WTC11 (cell line): ENCODE data around the gene ZFR. TPM values are rescaled to one million over a fixed set of nuclear protein-coding genes. Genes with fewer than 3 reads are reported as not detected.

Source experiments
- ATAC-seq: fragments of 200-7000 bp; cut with Tn5 transposase; 2 replicates; pipeline ENCODE4 v1.10.0; 2021; ENCODE audit warnings: mild to moderate bottlenecking, moderate library complexity
- CTCF ChIA-PET: fragments of 300-600 bp; sonication (Branson Sonifier 250); formaldehyde crosslinking; loops from one replicate; lab custom pipeline; 2021; ENCODE audit warnings: antibody characterized with exemption; lab: Charles Lee
- POLR2A ChIA-PET: fragments of 350-600 bp; sonication (Branson Sonifier 250); formaldehyde crosslinking; loops from one replicate; lab custom pipeline; 2021; ENCODE audit warnings: antibody characterized with exemption; lab: Charles Lee
- DNase-seq: peaks from one replicate; pipeline ENCODE4 v3.0.0; 2021; ENCODE audit warnings: low spot score
- H3K27ac Mint-ChIP-seq: 2 replicates; pipeline ENCODE4 v1.8.0; 2021; ENCODE audit warnings: mixed read lengths
- H3K27me3 Mint-ChIP-seq: 2 replicates; pipeline ENCODE4 v1.8.0; 2021; ENCODE audit warnings: low read depth, mild to moderate bottlenecking, moderate library complexity, mixed read lengths
- H3K36me3 Mint-ChIP-seq: 2 replicates; pipeline ENCODE4 v1.8.0; 2021; ENCODE audit warnings: mixed read lengths
- H3K4me1 Mint-ChIP-seq: 2 replicates; pipeline ENCODE4 v1.8.0; 2022; ENCODE audit warnings: mixed read lengths
- H3K4me3 Mint-ChIP-seq: 2 replicates; pipeline ENCODE4 v1.8.0; 2021; ENCODE audit warnings: mild to moderate bottlenecking, moderate library complexity, mixed read lengths
- H3K9me3 Mint-ChIP-seq: 2 replicates; pipeline ENCODE4 v1.8.0; 2021; ENCODE audit warnings: mixed read lengths
- CREB1 ChIP-seq: sonication (generic); formaldehyde crosslinking; IDR thresholded peaks from 2 replicates; pipeline ENCODE4 v1.8.0; 2023; ENCODE audit warnings: mild to moderate bottlenecking, missing genetic modification reagents
- CREM ChIP-seq: sonication (generic); formaldehyde crosslinking; IDR thresholded peaks from 2 replicates; pipeline ENCODE4 v1.8.1; 2022; ENCODE audit warnings: mild to moderate bottlenecking, missing genetic modification reagents, moderate library complexity
- ESRRA ChIP-seq: sonication (generic); formaldehyde crosslinking; IDR thresholded peaks from 2 replicates; pipeline ENCODE4 v1.8.1; 2022; ENCODE audit warnings: mild to moderate bottlenecking, missing genetic modification reagents, borderline replicate concordance
- FOXP1 ChIP-seq: sonication (generic); formaldehyde crosslinking; IDR thresholded peaks from 2 replicates; pipeline ENCODE4 v1.8.0; 2022; ENCODE audit warnings: missing genetic modification reagents, mild to moderate bottlenecking, moderate library complexity, borderline replicate concordance
- KAT7 ChIP-seq: sonication (generic); formaldehyde crosslinking; IDR thresholded peaks from 2 replicates; pipeline ENCODE4 v1.8.1; 2023; ENCODE audit warnings: missing genetic modification reagents, mild to moderate bottlenecking, borderline replicate concordance
- NR1H2 ChIP-seq: sonication (generic); formaldehyde crosslinking; IDR thresholded peaks from 2 replicates; pipeline ENCODE4 v1.9.0; 2021; ENCODE audit warnings: mild to moderate bottlenecking, moderate library complexity, missing genetic modification reagents
- NR2C2 ChIP-seq: sonication (generic); formaldehyde crosslinking; IDR thresholded peaks from 2 replicates; pipeline ENCODE4 v1.8.0; 2022; ENCODE audit warnings: mild to moderate bottlenecking, missing genetic modification reagents
- SMAD4 ChIP-seq: sonication (generic); formaldehyde crosslinking; IDR thresholded peaks from 2 replicates; pipeline ENCODE4 v1.8.0; 2022; ENCODE audit warnings: mild to moderate bottlenecking, missing genetic modification reagents
- SP1 ChIP-seq: sonication (generic); formaldehyde crosslinking; conservative IDR thresholded peaks from 2 replicates; pipeline ENCODE4 v1.8.1; 2022; ENCODE audit warnings: missing genetic modification reagents
- ZNF121 ChIP-seq: sonication (generic); formaldehyde crosslinking; IDR thresholded peaks from 2 replicates; pipeline ENCODE4 v1.8.0; 2023; ENCODE audit warnings: missing genetic modification reagents
- ZNF416 ChIP-seq: fragments of 250-450 bp; sonication (Bioruptor Pico); IDR thresholded peaks from 2 replicates; pipeline ENCODE4 v1.9.0; 2021; ENCODE audit warnings: mild to moderate bottlenecking, inconsistent platforms
- total RNA-seq: library from RNA; stranded (reverse); gene quantifications from 3 replicates; pipeline ENCODE4 v1.2.3, GENCODE V29; 2021
- TF ChIP-seq, protein P1 (sequence below): sonication (generic); formaldehyde crosslinking; IDR thresholded peaks from 2 replicates; pipeline ENCODE4 v1.8.0; 2022; ENCODE audit warnings: mild to moderate bottlenecking, missing genetic modification reagents
- TF ChIP-seq, protein P2 (sequence below): fragments of 250-450 bp; sonication (Bioruptor Pico); IDR thresholded peaks from 2 replicates; pipeline ENCODE4 v1.9.0; 2021; ENCODE audit warnings: moderate library complexity, mild to moderate bottlenecking, inconsistent platforms, borderline replicate concordance
- TF ChIP-seq, protein P3 (sequence below): fragments of 250-450 bp; sonication (Bioruptor Pico); IDR thresholded peaks from 2 replicates; pipeline ENCODE4 v1.9.0; 2021; ENCODE audit warnings: mild to moderate bottlenecking, borderline replicate concordance
- TF ChIP-seq, protein P4 (sequence below): sonication (generic); formaldehyde crosslinking; IDR thresholded peaks from 2 replicates; pipeline ENCODE4 v1.8.1; 2023; ENCODE audit warnings: mild to moderate bottlenecking, missing genetic modification reagents
- TF ChIP-seq, protein P5 (sequence below): sonication (generic); formaldehyde crosslinking; conservative IDR thresholded peaks from 2 replicates; pipeline ENCODE4 v1.8.1; 2023; ENCODE audit warnings: mild to moderate bottlenecking, low read depth, missing genetic modification reagents, moderate library complexity
- TF ChIP-seq, protein P6 (sequence below): fragments of 250-450 bp; sonication (Bioruptor Pico); IDR thresholded peaks from 2 replicates; pipeline ENCODE4 v1.9.0; 2021; ENCODE audit warnings: mild to moderate bottlenecking
- TF ChIP-seq, protein P7 (sequence below): sonication (generic); formaldehyde crosslinking; IDR thresholded peaks from 2 replicates; pipeline ENCODE4 v1.8.1; 2023; ENCODE audit warnings: mild to moderate bottlenecking, missing genetic modification reagents
- TF ChIP-seq, protein P8 (sequence below): sonication (generic); formaldehyde crosslinking; IDR thresholded peaks from 2 replicates; pipeline ENCODE4 v1.8.1; 2023; ENCODE audit warnings: mild to moderate bottlenecking, missing genetic modification reagents, moderate library complexity

ZFR gene
- total RNA-seq, 1 experiment from 2014 or later, result 64.5 TPM

DNA sequence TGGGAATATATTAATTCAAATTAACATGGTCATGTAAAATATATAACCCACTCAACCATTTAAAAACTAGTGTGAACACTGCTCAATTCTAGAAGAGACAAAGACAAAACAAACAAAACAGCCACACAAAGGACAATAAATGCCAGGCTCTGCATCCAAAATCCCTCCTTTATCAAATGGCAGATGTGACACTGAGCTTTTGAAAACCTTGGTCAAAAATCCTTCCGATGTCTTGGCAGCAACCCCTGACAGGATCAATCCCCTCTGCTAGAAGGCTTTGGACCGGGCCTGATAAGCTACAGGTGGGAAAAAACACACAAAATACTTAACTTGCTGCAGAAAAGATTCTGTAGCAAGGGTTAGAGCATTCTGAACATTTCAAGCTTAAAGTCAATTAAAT lies 61.5 kb downstream of the ZFR start:
- H3K27ac Mint-ChIP-seq, result no peak overlapping the region
- no peaks in the 10 kb centered on the region for H3K4me1 Mint-ChIP-seq
- no peak overlapping the region for H3K4me3 Mint-ChIP-seq
- TF ChIP-seq KAT7 (no peak), NR1H2 (CRISPR knock-in tag) (no peak), ZNF416 (CRISPR knock-in tag) (no peak), CREB1 (no peak), SMAD4 (CRISPR knock-in tag) (no peak), FOXP1 (CRISPR knock-in tag) (no peak), SP1 (CRISPR knock-in tag) (no peak), NR2C2 (CRISPR knock-in tag) (no peak), ZNF121 (CRISPR knock-in tag) (no peak), CREM (no peak), ESRRA (CRISPR knock-in tag) (no peak)
- TF ChIP-seq, protein P1, sequence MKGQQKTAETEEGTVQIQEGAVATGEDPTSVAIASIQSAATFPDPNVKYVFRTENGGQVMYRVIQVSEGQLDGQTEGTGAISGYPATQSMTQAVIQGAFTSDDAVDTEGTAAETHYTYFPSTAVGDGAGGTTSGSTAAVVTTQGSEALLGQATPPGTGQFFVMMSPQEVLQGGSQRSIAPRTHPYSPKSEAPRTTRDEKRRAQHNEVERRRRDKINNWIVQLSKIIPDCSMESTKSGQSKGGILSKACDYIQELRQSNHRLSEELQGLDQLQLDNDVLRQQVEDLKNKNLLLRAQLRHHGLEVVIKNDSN (CRISPR knock-in tag), result no peak
- TF ChIP-seq, protein P2, sequence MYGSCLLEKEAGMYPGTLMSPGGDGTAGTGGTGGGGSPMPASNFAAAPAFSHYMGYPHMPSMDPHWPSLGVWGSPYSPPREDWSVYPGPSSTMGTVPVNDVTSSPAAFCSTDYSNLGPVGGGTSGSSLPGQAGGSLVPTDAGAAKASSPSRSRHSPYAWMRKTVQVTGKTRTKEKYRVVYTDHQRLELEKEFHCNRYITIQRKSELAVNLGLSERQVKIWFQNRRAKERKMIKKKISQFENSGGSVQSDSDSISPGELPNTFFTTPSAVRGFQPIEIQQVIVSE (CRISPR knock-in tag), result no peak
- TF ChIP-seq, protein P3, sequence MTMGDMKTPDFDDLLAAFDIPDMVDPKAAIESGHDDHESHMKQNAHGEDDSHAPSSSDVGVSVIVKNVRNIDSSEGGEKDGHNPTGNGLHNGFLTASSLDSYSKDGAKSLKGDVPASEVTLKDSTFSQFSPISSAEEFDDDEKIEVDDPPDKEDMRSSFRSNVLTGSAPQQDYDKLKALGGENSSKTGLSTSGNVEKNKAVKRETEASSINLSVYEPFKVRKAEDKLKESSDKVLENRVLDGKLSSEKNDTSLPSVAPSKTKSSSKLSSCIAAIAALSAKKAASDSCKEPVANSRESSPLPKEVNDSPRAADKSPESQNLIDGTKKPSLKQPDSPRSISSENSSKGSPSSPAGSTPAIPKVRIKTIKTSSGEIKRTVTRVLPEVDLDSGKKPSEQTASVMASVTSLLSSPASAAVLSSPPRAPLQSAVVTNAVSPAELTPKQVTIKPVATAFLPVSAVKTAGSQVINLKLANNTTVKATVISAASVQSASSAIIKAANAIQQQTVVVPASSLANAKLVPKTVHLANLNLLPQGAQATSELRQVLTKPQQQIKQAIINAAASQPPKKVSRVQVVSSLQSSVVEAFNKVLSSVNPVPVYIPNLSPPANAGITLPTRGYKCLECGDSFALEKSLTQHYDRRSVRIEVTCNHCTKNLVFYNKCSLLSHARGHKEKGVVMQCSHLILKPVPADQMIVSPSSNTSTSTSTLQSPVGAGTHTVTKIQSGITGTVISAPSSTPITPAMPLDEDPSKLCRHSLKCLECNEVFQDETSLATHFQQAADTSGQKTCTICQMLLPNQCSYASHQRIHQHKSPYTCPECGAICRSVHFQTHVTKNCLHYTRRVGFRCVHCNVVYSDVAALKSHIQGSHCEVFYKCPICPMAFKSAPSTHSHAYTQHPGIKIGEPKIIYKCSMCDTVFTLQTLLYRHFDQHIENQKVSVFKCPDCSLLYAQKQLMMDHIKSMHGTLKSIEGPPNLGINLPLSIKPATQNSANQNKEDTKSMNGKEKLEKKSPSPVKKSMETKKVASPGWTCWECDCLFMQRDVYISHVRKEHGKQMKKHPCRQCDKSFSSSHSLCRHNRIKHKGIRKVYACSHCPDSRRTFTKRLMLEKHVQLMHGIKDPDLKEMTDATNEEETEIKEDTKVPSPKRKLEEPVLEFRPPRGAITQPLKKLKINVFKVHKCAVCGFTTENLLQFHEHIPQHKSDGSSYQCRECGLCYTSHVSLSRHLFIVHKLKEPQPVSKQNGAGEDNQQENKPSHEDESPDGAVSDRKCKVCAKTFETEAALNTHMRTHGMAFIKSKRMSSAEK, result no peak
- TF ChIP-seq, protein P4, sequence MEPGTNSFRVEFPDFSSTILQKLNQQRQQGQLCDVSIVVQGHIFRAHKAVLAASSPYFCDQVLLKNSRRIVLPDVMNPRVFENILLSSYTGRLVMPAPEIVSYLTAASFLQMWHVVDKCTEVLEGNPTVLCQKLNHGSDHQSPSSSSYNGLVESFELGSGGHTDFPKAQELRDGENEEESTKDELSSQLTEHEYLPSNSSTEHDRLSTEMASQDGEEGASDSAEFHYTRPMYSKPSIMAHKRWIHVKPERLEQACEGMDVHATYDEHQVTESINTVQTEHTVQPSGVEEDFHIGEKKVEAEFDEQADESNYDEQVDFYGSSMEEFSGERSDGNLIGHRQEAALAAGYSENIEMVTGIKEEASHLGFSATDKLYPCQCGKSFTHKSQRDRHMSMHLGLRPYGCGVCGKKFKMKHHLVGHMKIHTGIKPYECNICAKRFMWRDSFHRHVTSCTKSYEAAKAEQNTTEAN (CRISPR knock-in tag), result no peak
- TF ChIP-seq, protein P5, sequence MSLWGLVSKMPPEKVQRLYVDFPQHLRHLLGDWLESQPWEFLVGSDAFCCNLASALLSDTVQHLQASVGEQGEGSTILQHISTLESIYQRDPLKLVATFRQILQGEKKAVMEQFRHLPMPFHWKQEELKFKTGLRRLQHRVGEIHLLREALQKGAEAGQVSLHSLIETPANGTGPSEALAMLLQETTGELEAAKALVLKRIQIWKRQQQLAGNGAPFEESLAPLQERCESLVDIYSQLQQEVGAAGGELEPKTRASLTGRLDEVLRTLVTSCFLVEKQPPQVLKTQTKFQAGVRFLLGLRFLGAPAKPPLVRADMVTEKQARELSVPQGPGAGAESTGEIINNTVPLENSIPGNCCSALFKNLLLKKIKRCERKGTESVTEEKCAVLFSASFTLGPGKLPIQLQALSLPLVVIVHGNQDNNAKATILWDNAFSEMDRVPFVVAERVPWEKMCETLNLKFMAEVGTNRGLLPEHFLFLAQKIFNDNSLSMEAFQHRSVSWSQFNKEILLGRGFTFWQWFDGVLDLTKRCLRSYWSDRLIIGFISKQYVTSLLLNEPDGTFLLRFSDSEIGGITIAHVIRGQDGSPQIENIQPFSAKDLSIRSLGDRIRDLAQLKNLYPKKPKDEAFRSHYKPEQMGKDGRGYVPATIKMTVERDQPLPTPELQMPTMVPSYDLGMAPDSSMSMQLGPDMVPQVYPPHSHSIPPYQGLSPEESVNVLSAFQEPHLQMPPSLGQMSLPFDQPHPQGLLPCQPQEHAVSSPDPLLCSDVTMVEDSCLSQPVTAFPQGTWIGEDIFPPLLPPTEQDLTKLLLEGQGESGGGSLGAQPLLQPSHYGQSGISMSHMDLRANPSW, result no peak
- TF ChIP-seq, protein P6, sequence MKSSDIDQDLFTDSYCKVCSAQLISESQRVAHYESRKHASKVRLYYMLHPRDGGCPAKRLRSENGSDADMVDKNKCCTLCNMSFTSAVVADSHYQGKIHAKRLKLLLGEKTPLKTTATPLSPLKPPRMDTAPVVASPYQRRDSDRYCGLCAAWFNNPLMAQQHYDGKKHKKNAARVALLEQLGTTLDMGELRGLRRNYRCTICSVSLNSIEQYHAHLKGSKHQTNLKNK (CRISPR knock-in tag), result no peak
- TF ChIP-seq, protein P7, sequence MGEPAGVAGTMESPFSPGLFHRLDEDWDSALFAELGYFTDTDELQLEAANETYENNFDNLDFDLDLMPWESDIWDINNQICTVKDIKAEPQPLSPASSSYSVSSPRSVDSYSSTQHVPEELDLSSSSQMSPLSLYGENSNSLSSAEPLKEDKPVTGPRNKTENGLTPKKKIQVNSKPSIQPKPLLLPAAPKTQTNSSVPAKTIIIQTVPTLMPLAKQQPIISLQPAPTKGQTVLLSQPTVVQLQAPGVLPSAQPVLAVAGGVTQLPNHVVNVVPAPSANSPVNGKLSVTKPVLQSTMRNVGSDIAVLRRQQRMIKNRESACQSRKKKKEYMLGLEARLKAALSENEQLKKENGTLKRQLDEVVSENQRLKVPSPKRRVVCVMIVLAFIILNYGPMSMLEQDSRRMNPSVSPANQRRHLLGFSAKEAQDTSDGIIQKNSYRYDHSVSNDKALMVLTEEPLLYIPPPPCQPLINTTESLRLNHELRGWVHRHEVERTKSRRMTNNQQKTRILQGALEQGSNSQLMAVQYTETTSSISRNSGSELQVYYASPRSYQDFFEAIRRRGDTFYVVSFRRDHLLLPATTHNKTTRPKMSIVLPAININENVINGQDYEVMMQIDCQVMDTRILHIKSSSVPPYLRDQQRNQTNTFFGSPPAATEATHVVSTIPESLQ (CRISPR knock-in tag), result no peak
- TF ChIP-seq, protein P8, sequence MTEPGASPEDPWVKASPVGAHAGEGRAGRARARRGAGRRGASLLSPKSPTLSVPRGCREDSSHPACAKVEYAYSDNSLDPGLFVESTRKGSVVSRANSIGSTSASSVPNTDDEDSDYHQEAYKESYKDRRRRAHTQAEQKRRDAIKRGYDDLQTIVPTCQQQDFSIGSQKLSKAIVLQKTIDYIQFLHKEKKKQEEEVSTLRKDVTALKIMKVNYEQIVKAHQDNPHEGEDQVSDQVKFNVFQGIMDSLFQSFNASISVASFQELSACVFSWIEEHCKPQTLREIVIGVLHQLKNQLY (CRISPR knock-in tag), result no peak
- H3K27me3 Mint-ChIP-seq, result no peaks in the 10 kb centered on the region
- CTCF ChIA-PET, result interaction anchor here (1.4 kb wide), 1 partner anchor 151 kb away, joined by 4 read pairs; no protein-coding TSS in a partner anchor
- POLR2A ChIA-PET, result no interaction called here
- no peak for DNase-seq
- no peak for ATAC-seq
- H3K9me3 Mint-ChIP-seq, result no peaks in the 10 kb centered on the region
- peaks cover 66% of the 10 kb centered on the region for H3K36me3 Mint-ChIP-seq
